ENCODE measurements around the gene IGSF1.

GRCh38 chrX:131308980-131309379 lies 19.9 kb upstream of the IGSF1 start:
- TF ChIP-seq CTCF (conservative IDR thresholded peaks at IDR 0.05) = no peak
- TF ChIP-seq ZFX (IDR thresholded peaks at IDR 0.05) = no peak

Measured in C4-2B (cell line).